Measurements from ENCODE around the gene CARD9.
"Not testable (repeated sequence)": the region's sequence is repeated elsewhere in the genome, so short reads cannot be mapped to it uniquely, and the experiment has no call there.

Gene CARD9

DNA sequence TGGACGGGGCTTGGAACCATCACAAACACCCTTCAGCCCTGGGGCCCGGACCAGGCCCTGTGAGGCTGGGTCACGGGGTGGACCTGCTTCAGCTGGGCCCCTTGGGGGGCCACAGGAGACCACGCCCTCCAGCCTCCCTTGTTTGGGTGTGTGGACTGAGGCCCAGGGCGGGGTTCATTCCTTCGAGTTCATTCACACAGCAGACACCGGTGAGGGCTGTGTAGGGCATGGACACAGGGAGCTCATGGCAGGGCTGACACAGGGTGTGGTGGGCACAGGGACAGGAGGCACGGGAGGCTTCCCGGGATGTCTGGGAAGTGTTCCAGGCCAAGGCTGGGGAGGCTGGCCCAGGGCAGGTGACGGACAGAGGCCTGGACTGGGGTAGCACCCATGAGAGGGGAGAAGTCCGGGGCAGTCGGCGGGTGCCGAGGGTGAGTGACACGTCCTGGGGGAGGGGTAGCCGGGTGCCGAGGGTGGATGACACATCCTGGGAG is 18.8 kb downstream of the CARD9 start:
- Histone ChIP-seq H3K36me3 (replicated peaks) (peaks cover 12% of the 10 kb centered on the region), H3K27ac (no peak overlapping the region), H3K4me3 (ENCODE audit: low read depth, low read length) (no peak overlapping the region), H3K27me3 (replicated peaks) (no peaks in the 10 kb centered on the region)
- no peak for DNase-seq
- in situ Hi-C loops (cut with HindIII; ENCODE audit: low pct_ligation_motif_present, low sequenced_read_pairs): no loop called here
- TF ChIP-seq CTCF (IDR thresholded peaks at IDR 0.05; ENCODE audit: low read depth, low read length, missing control alignments): no peak

GRCh38 chr9:136353757-136354488 is 19.5 kb downstream of the CARD9 start:
- H3K27ac ChIP-seq: no peak overlapping the region
- H3K4me3 ChIP-seq (ENCODE audit: low read depth, low read length): no peak overlapping the region
- H3K27me3 ChIP-seq (replicated peaks): no peaks in the 10 kb centered on the region
- H3K36me3 ChIP-seq (replicated peaks): peaks cover 12% of the 10 kb centered on the region
- no peak for DNase-seq
- TF ChIP-seq CTCF (IDR thresholded peaks at IDR 0.05; ENCODE audit: low read depth, low read length, missing control alignments): no peak
- in situ Hi-C loops (cut with HindIII; ENCODE audit: low pct_ligation_motif_present, low sequenced_read_pairs): no loop called here

DNA sequence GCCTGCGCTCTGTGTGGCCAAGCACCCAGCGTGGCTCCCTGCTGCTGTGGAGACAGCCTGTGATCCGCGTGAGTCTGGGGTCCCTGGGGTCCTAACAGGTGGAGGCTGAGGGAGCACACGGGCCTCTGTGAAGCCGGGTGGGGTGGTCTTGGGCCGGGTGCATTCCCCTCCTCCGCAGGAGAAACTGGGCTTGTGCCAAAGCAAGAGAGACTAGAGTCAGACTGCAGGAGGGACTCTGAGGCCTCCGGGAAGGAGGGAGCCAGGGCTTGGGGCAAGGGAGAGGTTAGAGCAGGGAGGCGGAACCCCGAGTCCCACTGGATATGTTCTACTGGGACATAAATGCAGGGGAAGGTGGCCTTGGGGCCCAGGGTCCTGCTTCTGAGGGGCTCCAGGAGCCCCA is 20.4 kb downstream of the CARD9 start:
- Histone ChIP-seq H3K4me3 (ENCODE audit: low read depth, low read length) (no peak overlapping the region), H3K27me3 (replicated peaks) (no peaks in the 10 kb centered on the region), H3K36me3 (replicated peaks) (peaks cover 9% of the 10 kb centered on the region), H3K27ac (no peak overlapping the region)
- no peak for DNase-seq
- TF ChIP-seq CTCF (IDR thresholded peaks at IDR 0.05; ENCODE audit: low read depth, low read length, missing control alignments): no peak
- in situ Hi-C loops (cut with HindIII; ENCODE audit: low pct_ligation_motif_present, low sequenced_read_pairs): no loop called here

DNA sequence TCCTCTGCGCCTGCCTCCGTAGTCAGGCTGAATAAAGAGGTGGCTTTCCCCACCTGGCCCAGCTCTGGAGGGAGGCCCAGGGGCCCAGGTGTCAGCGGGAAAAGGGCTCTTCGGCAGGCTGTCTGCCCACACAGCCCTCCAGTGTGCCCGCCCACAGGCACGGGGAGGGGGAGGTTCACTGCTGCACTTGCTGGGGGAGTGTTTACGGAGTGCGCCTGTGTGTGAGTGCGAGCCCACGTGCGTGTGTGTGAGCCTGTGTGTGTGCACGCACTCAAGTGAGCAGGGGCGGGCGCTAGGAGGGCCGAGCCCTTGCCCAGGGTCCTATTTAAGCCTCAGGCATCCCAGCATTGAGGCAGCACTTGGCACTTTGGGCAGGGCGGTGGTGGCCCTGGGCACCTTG is 20.8 kb downstream of the CARD9 start:
- H3K27me3 ChIP-seq (replicated peaks): no peaks in the 10 kb centered on the region
- no peak for DNase-seq
- no peak for TF ChIP-seq CTCF (IDR thresholded peaks at IDR 0.05; ENCODE audit: low read depth, low read length, missing control alignments)
- H3K4me3 ChIP-seq (ENCODE audit: low read depth, low read length): no peak overlapping the region
- in situ Hi-C loops (cut with HindIII; ENCODE audit: low pct_ligation_motif_present, low sequenced_read_pairs): no loop called here
- H3K27ac ChIP-seq: no peak overlapping the region
- H3K36me3 ChIP-seq (replicated peaks): peaks cover 6% of the 10 kb centered on the region

DNA sequence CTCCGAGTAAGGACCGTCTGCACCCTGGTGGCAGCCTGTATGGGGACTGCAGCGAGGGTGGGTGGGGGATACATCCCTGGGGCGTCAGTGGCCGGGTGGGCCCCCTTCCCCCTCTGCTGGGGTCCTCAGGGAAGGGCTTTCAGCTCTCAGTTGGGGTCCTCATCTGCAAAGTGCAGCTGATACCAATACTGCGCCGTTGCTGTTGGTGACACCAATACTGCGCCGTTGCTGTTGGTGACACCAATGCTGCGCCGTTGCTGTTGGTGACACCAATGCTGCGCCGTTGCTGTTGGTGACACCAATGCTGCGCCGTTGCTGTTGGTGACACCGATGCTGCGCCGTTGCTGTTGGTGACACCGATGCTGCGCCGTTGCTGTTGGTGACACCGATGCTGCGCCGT is 21.6 kb downstream of the CARD9 start:
- DNase-seq; H3K27ac ChIP-seq; H3K36me3 ChIP-seq (replicated peaks); H3K27me3 ChIP-seq (replicated peaks); H3K4me3 ChIP-seq (ENCODE audit: low read depth, low read length); in situ Hi-C loops (cut with HindIII; ENCODE audit: low pct_ligation_motif_present, low sequenced_read_pairs): not testable (repeated sequence)

DNA sequence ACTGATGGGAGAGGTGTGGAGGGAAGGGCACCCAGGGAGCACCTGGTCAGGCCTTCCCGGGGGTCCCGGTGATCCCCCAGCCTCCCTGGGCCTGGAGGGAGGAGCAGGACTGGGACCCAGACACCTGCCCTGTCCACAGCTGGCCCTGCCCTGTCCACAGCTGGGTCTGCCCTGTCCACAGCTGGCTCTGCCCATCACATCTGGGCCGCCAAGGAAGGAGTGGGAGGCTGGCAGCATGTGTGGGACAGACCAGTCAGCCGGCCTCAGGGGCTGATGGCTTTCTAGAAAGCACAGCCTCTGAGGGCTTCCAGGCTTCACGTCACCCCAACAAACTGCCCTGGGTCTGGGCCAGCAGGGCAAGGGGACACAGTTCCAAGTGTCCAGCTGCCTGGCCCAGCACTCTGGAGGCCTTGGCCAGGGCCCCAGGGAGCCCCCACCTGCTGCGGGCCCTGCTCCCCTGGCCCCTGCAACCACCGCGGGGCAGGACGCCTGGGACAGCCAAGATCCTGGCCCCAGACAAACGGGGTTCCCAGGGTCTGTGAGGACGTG is 22.1 kb downstream of the CARD9 start:
- H3K36me3 ChIP-seq (replicated peaks): peaks cover 2% of the 10 kb centered on the region
- in situ Hi-C loops (cut with HindIII; ENCODE audit: low pct_ligation_motif_present, low sequenced_read_pairs): no loop called here
- H3K4me3 ChIP-seq (ENCODE audit: low read depth, low read length): no peak overlapping the region
- no peak for TF ChIP-seq CTCF (IDR thresholded peaks at IDR 0.05; ENCODE audit: low read depth, low read length, missing control alignments)
- DNase-seq: no peak
- H3K27me3 ChIP-seq (replicated peaks): no peaks in the 10 kb centered on the region
- H3K27ac ChIP-seq: no peak overlapping the region
